Activated CD8-positive, alpha-beta T cell treated with anti-CD3 and anti-CD28 coated beads, Interleukin-2, amount 10 ng/mL, durations not matched to agents 7 days and 5 days (primary cell): Measurements from ENCODE around the gene USP20. TPM values are rescaled to one million over a fixed set of nuclear protein-coding genes. Genes with fewer than 3 reads are reported as not detected.
"Not testable (repeated sequence)": the region's sequence is repeated elsewhere in the genome, so short reads cannot be mapped to it uniquely, and the experiment has no call there.

Source experiments
- ATAC-seq: fragments of 150-1000 bp; cut with Tn5 transposase; one replicate; pipeline ENCODE4 v1.10.0; 2021; ENCODE audit warnings: moderate library complexity
- CTCF ChIA-PET: fragments of 350-600 bp; sonication (Branson Sonifier 250); formaldehyde crosslinking; loops from one replicate; lab custom pipeline; 2021; ENCODE audit warnings: antibody characterized with exemption; lab: Charles Lee
- POLR2A ChIA-PET: fragments of 350-600 bp; sonication (Branson Sonifier 250); formaldehyde crosslinking; loops from one replicate; lab custom pipeline; 2021; ENCODE audit warnings: antibody characterized with exemption; lab: Charles Lee
- DNase-seq: peaks from one replicate; pipeline ENCODE4 v3.0.0-alpha.2; 2020
- H3K27ac Mint-ChIP-seq: one replicate; pipeline ENCODE4 v1.8.0; 2021; ENCODE audit warnings: mild to moderate bottlenecking, mixed read lengths
- H3K27me3 Mint-ChIP-seq: one replicate; pipeline ENCODE4 v1.8.0; 2021; ENCODE audit warnings: low read depth, mixed read lengths
- H3K36me3 Mint-ChIP-seq: one replicate; pipeline ENCODE4 v1.8.0; 2021; ENCODE audit warnings: low read depth, mixed read lengths
- H3K4me1 Mint-ChIP-seq: one replicate; pipeline ENCODE4 v1.8.0; 2021; ENCODE audit warnings: low read depth, mixed read lengths
- H3K4me3 Mint-ChIP-seq: one replicate; pipeline ENCODE4 v1.8.0; 2021; ENCODE audit warnings: mild to moderate bottlenecking, mixed read lengths
- H3K9me3 Mint-ChIP-seq: one replicate; pipeline ENCODE4 v1.8.0; 2022; ENCODE audit warnings: mixed read lengths; ENCODE audit not compliant: insufficient read depth
- total RNA-seq, 2 experiments: library from RNA; stranded (reverse); gene quantifications; one replicate each; pipeline ENCODE4 v1.2.3, GENCODE V29; 2021

Gene USP20
- total RNA-seq, 2 experiments from 2014 or later = 86.2 to 87.4 TPM

GRCh38 chr9:129885670-129886106 lies 50.4 kb downstream of the USP20 start:
- peak overlapping the region; percentile 90 for H3K4me3 Mint-ChIP-seq
- peak; percentile 40 for ATAC-seq
- ChIA-PET POLR2A (interaction anchor here (0.7 to 9.5 kb wide), 18 partner anchors 9 to 215 kb away, joined by 3 to 138 read pairs (median 8); partner anchors contain the start of genes C9orf78, FNBP1, GPR107 and USP20), CTCF (interaction anchor here (0.6 to 4.7 kb wide), 33 partner anchors 9 to 237 kb away, joined by 3 to 43 read pairs (median 4); partner anchors contain the start of genes C9orf78, FNBP1 and USP20)
- peaks cover 64% of the 10 kb centered on the region for H3K4me1 Mint-ChIP-seq
- peak overlapping the region; percentile 99 for H3K27ac Mint-ChIP-seq
- peaks cover 70% of the 10 kb centered on the region for H3K36me3 Mint-ChIP-seq
- no peaks in the 10 kb centered on the region for H3K27me3 Mint-ChIP-seq
- peak; percentile 94 for DNase-seq
- H3K9me3 Mint-ChIP-seq = no peaks in the 10 kb centered on the region

DNA sequence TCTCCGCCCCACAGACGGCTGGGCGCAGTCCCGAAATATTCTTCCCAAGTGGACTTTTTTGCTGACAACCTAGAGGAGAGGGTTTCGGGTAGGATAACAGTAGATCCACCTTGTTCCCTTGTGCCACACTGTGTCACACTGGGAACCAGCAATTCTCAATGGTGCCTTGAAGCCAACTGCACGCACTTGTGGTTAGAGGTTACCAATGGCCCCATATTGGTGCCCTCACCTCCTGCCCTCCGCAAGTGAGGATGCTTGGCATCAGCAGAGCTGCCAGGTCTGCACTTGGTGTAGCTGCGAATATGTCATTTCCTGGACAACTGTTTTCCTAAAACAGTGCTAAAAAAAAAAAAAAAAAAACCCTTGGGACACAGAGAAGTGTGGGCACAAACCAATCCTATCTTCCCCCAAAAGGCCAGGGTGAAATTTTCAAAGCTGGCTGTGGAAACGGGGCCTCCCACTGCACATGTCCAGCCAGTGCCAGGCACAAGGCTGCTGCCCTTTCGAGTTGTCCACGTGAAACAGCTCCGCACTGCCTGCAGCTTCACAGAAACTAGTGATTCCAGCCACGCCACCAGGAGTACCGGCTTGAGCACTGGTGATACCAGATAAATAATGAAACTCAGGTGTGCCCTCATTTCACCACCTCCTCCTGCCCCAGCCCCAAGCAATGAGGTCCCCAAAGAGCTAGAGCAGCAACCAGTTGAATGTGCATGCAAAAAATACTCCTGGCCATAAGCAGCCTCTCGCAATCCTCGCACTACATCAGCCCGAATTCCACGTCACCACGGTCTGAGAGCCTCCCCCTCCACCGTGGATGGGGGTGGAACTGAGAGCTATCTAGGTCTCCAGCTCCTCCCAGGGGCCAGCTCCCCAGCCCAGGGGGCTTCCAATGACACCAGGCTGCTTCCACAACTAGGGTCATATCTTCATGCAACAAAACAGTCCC lies 51.2 kb downstream of the USP20 start:
- H3K27me3 Mint-ChIP-seq = no peaks in the 10 kb centered on the region
- peak; percentile 75 for DNase-seq
- CTCF ChIA-PET = interaction anchor here (0.7 to 4.7 kb wide), 24 partner anchors 8 to 217 kb away, joined by 3 to 43 read pairs (median 4); partner anchors contain the start of genes FNBP1 and GPR107
- no peak for ATAC-seq
- POLR2A ChIA-PET = interaction anchor here (0.7 to 9.5 kb wide), 22 partner anchors 8 to 167 kb away, joined by 3 to 138 read pairs (median 6); partner anchors contain the start of genes C9orf78, FNBP1, GPR107 and USP20
- H3K36me3 Mint-ChIP-seq = peaks cover 75% of the 10 kb centered on the region
- H3K4me3 Mint-ChIP-seq = peak overlapping the region; percentile 90
- peaks cover 72% of the 10 kb centered on the region for H3K4me1 Mint-ChIP-seq
- no peaks in the 10 kb centered on the region for H3K9me3 Mint-ChIP-seq
- peak overlapping the region; percentile 99 for H3K27ac Mint-ChIP-seq

DNA sequence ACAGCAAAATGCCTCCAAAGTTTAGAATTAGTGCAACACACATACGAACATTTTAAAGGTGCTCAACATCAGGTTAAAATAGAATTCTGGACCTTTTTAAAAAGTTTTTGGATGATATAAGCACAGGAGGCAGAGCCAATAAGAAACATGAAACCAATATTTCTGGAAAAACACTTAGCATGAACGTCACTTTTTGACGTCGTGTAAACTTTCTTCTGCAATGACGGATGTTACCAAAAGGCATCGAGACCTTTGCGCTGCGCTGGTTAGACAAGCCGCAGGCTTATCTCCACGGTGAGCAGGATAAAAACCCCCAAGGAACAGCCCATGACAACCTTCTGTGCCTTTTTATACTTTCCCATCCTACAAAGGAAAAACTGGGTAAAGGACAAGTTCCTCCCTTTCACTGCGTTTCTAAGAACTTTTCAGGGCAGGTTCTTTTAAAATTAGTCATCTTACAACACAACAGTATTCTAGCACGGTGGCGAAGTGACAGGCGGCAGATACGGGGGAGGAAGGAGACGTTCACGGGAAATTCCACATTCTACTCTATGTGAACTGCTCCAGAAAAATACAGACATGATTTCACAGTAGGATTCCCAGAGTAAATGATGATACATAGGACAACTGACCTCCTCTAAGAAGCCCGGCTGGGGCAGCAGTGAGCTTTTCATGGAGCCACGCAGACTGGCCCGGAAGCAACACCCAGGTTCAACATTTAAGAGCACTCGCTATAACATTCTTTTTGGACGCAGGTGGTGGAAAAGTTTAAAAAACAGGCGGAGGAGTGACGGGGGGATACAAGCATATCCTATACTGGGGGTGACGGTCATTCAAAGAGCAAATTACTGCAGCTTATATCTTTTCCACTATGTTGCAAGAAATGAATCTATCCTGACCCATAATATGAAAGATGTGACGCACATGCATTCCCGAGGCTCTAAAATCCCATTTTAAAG lies 52.4 kb downstream of the USP20 start:
- no peaks in the 10 kb centered on the region for H3K27me3 Mint-ChIP-seq
- DNase-seq = peak; percentile 74
- CTCF ChIA-PET = interaction anchor here (0.8 to 4.7 kb wide), 19 partner anchors 7 to 220 kb away, joined by 3 to 43 read pairs (median 4); partner anchors contain the start of genes FNBP1 and GPR107
- peak; percentile 2 for ATAC-seq
- peaks cover 78% of the 10 kb centered on the region for H3K36me3 Mint-ChIP-seq
- peaks cover 82% of the 10 kb centered on the region for H3K4me1 Mint-ChIP-seq
- POLR2A ChIA-PET = interaction anchor here (0.6 to 9.5 kb wide), 31 partner anchors 7 to 188 kb away, joined by 3 to 138 read pairs (median 6); partner anchors contain the start of genes C9orf78, FNBP1, GPR107 and USP20
- peak overlapping the region; percentile 90 for H3K4me3 Mint-ChIP-seq
- H3K27ac Mint-ChIP-seq = peak overlapping the region; percentile 99
- H3K9me3 Mint-ChIP-seq = no peaks in the 10 kb centered on the region

DNA sequence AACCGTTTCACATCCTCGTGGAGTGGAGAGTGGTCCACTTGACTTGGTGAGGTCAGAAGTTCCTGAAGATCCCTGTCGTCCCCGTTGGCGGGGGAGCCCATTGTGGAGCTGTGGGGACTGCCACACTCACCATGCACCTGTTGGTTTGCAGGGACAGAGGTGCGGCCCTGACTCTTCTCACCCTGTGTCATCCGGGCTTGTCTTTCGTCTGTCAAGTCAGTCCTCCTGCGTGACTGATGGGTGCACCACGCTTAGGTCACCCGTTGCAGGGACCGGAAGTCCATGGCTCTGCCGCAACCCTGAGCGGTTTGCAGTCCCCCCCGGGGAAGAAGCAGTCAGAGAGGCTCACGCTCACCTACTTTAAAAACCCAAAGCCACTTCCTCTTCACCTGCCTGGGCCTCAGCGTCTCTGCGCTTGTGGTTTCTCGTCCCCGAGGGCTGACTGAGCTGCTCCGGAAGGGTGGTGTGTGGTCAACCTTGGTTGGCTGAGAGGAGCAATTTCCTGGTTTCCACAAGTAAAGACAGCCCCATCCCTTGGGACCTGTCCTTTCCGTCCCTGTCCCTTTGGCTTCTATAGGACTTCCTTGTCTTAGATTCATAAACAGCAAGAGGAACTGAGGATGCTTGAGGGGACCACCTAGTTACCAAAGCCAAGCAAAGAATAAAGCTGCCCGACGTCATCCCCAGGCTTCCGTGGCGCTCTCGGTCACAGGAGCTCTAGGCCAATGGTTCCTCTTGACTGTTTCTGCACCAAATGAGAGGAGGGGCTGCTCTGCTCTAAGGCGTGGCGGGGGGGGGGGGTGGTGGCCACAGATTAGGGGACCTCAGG lies 53.2 kb downstream of the USP20 start:
- Mint-ChIP-seq H3K27me3 (no peaks in the 10 kb centered on the region), H3K9me3 (no peaks in the 10 kb centered on the region), H3K4me1 (peaks cover 89% of the 10 kb centered on the region), H3K4me3 (peak overlapping the region; percentile 90), H3K27ac (peak overlapping the region; percentile 99), H3K36me3 (peaks cover 82% of the 10 kb centered on the region)
- POLR2A ChIA-PET = interaction anchor here (0.5 to 9.5 kb wide), 27 partner anchors 9 to 165 kb away, joined by 3 to 138 read pairs (median 4); partner anchors contain the start of gene FNBP1
- CTCF ChIA-PET = interaction anchor here (1.3 to 4.7 kb wide), 6 partner anchors 9 to 220 kb away, joined by 3 to 43 read pairs (median 6); partner anchors contain the start of gene FNBP1
- ATAC-seq (peak; percentile 50), DNase-seq (peak; percentile 97)

- ATAC-seq (no peak), DNase-seq (peak; percentile 67)
- Mint-ChIP-seq H3K4me3 (peak overlapping the region; percentile 90), H3K27ac (peak overlapping the region; percentile 99), H3K27me3 (no peaks in the 10 kb centered on the region), H3K4me1 (peaks cover 87% of the 10 kb centered on the region), H3K9me3 (no peaks in the 10 kb centered on the region), H3K36me3 (peaks cover 80% of the 10 kb centered on the region)
- ChIA-PET POLR2A (interaction anchor here (0.6 to 9.5 kb wide), 27 partner anchors 8 to 283 kb away, joined by 3 to 138 read pairs (median 4); partner anchors contain the start of gene FNBP1), CTCF (interaction anchor here (1.3 to 4.7 kb wide), 5 partner anchors 26 to 219 kb away, joined by 3 to 43 read pairs (median 5); partner anchors contain the start of gene FNBP1)
These were observed 54.1 kb downstream of the USP20 start for GRCh38 chr9:129889122-129889940.

DNA sequence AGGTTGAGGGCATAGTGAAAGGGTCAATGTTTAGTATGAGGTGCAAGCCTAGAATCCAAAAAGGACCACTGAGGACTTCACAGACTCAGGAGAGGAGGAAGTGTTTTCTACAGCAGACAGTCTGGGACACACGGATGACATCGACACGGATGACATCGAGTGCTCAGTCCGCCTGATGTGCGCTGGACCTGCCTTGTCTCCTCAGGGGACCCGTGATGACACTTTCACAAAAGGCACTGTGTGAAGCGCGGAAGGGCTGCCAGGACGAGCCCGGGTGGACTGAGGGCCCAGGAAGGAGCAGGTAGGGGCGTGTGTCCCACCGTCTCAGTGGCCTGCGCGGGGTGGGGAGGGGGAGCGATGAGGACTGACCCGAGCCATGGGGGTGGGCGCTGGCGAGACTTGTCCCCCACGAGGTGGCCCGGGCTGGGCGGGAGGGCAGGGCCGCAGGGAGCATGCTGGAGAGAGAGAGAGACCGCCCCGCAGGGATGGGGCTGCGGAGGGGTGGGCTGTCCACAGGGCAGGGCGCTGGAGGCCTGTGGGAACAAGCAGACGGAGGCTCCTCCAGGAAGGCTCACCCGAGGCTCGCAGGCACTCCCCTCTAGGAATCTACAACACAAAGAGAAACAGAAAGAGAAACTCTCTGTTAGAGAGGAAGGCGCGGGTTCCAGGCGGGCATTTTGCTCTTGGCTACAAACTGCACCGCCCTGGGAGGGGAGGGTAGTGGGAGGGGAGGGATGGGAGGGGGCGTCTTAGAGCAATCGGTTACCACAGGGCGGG lies 54.9 kb downstream of the USP20 start:
- POLR2A ChIA-PET = interaction anchor here (0.6 to 9.5 kb wide), 16 partner anchors 11 to 163 kb away, joined by 3 to 138 read pairs (median 6); partner anchors contain the start of genes C9orf78, FNBP1 and USP20
- DNase-seq = peak; percentile 88
- peaks cover 80% of the 10 kb centered on the region for H3K36me3 Mint-ChIP-seq
- CTCF ChIA-PET = interaction anchor here (0.7 to 1.5 kb wide), 2 partner anchors 30 to 74 kb away, joined by 3 to 4 read pairs; no protein-coding TSS in a partner anchor
- peak overlapping the region; percentile 90 for H3K4me3 Mint-ChIP-seq
- H3K9me3 Mint-ChIP-seq = no peaks in the 10 kb centered on the region
- ATAC-seq = peak; percentile 8
- peaks cover 88% of the 10 kb centered on the region for H3K4me1 Mint-ChIP-seq
- H3K27me3 Mint-ChIP-seq = no peaks in the 10 kb centered on the region
- H3K27ac Mint-ChIP-seq = peak overlapping the region; percentile 99

- CTCF ChIA-PET = interaction anchor here (0.7 to 1.5 kb wide), 4 partner anchors 29 to 165 kb away, joined by 3 to 4 read pairs (median 3); no protein-coding TSS in a partner anchor
- POLR2A ChIA-PET = interaction anchor here (0.6 to 9.5 kb wide), 17 partner anchors 10 to 168 kb away, joined by 3 to 138 read pairs (median 4); partner anchors contain the start of genes C9orf78, FNBP1 and USP20
- Mint-ChIP-seq H3K4me1 (peaks cover 92% of the 10 kb centered on the region), H3K36me3 (peaks cover 82% of the 10 kb centered on the region), H3K4me3 (peak overlapping the region; percentile 90), H3K27ac (peak overlapping the region; percentile 99)
- H3K27me3 Mint-ChIP-seq, DNase-seq, H3K9me3 Mint-ChIP-seq, ATAC-seq: not testable (repeated sequence)
These were observed 55.6 kb downstream of the USP20 start for GRCh38 chr9:129890718-129891299.

- peaks cover 92% of the 10 kb centered on the region for H3K4me1 Mint-ChIP-seq
- peaks cover 88% of the 10 kb centered on the region for H3K36me3 Mint-ChIP-seq
- H3K4me3 Mint-ChIP-seq = peak overlapping the region; percentile 90
- H3K27ac Mint-ChIP-seq = peak overlapping the region; percentile 99
- no peak for ATAC-seq
- POLR2A ChIA-PET = interaction anchor here (0.6 to 9.5 kb wide), 13 partner anchors 10 to 168 kb away, joined by 3 to 138 read pairs (median 4); partner anchors contain the start of gene FNBP1
- H3K27me3 Mint-ChIP-seq = no peaks in the 10 kb centered on the region
- no peaks in the 10 kb centered on the region for H3K9me3 Mint-ChIP-seq
- DNase-seq = peak; percentile 44
- CTCF ChIA-PET = interaction anchor here (0.7 to 2.6 kb wide), 4 partner anchors 28 to 165 kb away, joined by 3 to 5 read pairs (median 4); no protein-coding TSS in a partner anchor
These were observed 56.3 kb downstream of the USP20 start for GRCh38 chr9:129891569-129891968.
